DMS 273 (cell line): Measurements from ENCODE around the gene NR3C2.

Source experiments
- DNase-seq: peaks from one replicate; lab custom pipeline; 2025; ENCODE audit not compliant: unreplicated experiment; lab: John Stamatoyannopoulos, UW

Gene NR3C2

DNA sequence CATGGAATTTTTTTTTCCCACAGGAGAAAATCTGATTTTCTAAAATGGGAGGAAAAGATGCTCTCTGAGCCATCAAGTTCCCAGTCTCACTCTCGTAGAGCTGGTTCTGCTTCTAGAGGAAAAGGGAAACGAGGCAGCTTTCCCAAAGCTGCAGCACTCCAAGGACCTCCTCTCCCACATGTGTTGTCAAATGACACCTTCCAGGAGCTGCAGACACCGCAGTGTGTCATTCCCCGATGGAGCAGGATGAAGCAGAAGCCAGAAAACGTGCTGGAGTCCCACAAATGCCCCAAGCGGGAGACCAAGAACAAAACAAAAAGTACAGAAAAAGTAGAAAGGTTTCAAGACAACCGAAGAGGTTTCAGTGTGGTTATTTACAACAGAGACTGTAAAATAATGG is 362.3 kb downstream of the NR3C2 start:
- DNase-seq = no peak

DNA sequence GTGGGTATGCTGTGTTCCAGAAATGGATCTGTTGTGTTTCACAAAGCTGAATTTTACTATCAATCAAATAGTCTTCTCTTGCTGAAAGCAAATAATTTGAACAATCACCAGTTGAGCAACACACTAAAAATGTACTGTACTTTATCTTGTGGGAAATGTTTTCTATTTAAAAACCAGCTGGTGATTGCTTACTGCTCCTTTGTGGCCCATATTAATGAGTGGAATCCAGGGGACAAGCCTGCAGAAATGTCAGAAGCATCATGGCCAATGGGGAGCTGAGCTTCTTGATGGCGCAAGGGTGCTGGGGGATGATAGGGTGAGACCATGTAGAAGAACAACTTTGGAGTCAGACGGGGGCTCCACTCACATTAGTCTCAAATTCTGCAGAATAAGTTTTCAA is 364.2 kb downstream of the NR3C2 start:
- DNase-seq = no peak

DNA sequence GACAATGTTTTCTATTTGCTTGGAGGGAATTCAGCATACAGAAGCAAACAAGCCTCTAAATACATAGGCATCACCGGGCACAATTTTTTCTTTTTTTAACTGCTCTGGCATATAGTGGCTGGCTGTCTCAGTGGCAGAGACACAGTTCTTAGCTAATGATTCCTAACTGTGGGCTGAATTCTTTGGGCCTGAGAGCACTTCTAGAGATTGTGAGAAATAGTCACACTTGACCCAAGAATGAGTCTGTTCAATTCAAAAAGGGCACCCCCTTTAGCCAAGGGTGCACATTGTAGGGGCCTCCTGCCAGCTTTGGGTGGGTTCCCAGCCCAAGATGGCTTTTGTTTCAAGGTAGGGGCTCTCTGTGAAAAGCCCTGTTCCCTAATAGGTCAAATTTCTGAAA is 364.6 kb downstream of the NR3C2 start:
- DNase-seq = no peak

DNA sequence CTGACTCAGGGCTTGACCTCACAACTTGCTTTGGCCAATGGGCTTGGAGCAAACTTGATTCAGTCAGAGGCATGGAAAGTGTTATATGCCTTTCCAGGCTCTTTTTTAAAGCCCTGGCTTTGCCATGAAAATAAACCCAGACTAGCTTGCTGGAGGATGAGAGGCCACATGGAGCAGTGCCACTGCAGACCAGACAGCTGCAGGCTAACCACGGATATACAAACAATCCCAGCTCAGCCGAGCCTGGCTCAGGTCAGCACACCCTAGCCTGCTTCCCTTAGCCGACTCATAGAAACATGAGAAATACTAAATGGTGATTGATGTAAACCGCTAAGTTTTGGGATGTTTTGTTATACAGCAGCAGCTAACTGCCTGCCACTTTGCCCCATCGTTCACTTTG is 365.2 kb downstream of the NR3C2 start:
- no peak for DNase-seq

DNA sequence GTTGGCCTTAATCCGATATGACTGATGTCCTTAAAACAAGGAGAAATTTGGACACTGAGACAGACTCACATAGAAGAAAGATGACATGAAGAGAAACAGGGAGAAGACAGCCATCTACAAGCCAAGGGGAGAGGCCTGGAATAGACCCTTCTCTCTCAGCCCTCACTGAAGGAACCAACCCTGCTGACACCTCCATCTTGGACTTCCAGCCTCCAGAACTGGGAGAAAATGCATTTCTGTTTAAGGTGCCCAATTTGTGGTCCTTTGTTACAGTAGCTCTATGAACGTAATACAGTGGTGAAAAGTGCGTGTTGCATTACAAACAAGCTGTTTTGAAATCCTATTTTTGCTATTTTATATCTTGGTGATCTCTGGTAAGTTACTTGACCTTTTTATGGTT is 366.8 kb downstream of the NR3C2 start:
- no peak for DNase-seq

DNA sequence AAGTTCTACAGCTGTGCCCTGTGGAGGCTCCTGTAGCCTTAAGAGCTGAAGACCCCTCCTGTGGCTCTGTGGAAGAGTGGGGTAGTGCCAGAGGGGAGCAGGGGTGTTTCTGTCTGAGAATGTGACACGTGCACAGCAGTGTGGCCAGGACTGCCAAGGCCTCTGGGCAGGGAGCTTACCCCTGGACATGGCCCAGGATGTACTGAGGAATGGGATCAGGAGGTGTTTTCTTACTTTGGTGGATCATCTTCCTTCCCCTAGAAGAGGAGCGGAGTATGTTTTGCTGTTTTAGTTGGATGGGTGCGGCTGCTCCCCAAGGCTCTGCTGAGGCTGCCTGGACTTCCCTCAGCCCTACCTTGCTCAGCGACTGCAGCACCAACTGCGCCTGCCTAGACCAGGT is 367.8 kb downstream of the NR3C2 start:
- DNase-seq = no peak

DNA sequence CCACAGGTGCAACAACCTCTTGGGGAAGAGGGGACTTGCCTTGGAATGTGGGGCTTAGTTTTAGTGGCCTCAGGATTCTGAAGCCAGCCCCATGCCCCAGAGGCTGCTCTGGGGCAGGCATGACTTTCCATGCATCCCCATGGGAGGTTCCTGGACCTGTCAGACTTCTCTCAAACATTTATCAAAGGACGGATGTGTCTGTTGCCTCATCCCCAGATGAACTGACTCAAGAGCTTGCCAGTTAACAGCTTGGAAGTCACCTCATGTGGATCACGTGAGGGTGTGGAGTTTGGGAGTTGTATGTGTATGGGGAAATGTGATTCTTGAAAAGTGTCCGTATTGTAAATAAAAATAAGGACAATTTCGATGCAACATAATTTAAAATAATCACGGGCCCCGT is 368.9 kb downstream of the NR3C2 start:
- DNase-seq = no peak

DNA sequence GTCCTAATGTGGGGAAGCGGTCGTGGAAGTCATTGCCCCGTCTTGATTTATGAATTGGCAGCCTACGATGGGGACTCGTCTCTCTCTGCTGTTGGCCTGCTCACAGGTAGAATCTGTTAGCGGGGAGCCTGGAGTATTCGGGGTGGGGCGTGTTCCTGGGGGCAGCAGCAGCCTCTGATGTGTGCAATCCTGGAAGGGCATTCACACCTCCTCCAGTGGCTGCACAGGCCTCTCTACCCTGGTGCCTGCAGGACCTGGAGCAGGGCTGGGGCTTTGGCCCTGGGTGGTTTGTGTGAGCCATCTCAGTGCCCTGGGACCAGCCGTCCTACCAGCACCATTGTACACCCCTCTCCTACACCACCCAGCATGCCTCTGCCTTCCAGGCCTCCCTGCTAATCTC is 369.4 kb downstream of the NR3C2 start:
- no peak for DNase-seq

DNA sequence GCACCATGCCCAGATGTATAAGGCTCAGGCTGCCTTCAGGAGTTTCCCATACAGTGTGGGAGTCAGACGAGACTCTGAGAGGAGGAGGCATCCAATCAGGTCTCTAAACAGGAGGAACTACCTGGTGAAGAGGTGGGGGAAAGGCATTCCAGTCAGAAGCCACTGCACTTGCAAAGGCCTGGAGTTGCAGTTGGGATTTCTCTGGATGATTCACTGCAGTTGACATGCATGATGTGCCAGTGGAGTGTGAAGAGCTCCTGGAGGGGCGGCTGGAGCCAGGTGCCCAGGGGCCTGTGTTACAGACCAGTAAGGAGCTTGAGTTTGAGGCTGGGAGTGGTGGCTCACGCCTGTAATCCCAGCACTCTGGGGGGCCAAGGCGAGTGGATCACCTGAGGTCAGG is 371.2 kb downstream of the NR3C2 start:
- DNase-seq = no peak

DNA sequence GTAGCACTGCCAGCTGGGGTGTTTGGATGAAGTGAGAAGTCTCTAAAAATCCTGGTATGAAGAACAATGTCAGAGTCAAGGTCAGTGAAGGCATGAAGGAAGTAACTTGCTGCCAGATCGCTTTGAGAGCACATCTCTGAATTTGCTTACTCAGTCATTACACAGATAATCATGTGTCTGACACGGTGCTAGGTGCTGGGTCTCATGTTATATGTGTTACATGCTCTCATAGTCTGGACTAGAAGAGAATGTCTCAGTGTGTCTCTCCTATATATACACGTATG is 372.4 kb downstream of the NR3C2 start:
- DNase-seq = no peak

DNA sequence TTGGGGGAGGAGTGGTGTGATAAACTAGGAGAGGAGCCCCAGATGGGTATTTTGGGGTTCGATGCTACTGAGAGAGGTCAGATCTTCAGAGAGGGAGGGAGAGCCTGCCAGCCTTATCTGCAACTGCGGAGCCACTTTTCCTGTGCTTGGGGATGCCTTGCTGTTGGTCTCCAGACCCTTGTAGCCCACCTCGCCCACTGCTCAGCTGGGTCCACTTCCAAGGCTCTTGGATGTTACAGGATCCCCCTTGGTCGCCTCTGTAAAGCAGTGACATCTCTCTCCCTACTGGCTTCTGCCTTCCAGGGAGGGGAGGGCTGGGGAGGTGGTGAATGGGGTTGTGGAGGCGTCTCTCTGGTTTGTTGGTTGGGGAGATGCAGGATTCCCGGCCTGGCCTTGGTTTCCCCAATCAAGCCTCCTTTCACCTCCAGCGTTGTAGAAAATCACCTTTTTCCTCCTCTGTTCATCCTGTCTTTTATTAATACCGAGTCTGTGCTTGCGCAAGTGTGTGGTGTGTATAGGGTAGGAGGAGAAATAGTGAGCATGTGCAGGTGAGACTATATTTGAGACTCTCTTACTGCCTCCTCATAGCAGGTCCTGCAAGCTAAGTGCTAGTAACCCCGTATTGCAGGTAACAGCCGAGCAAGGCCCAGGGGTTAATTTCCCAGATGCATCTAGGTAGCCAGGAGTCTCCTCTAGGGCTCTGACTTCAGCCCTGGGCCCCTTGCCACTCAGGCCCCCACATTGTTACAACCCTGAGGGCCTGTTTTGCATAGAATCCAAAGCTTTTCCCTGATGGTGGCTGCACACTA is 372.9 kb downstream of the NR3C2 start:
- no peak for DNase-seq

DNA sequence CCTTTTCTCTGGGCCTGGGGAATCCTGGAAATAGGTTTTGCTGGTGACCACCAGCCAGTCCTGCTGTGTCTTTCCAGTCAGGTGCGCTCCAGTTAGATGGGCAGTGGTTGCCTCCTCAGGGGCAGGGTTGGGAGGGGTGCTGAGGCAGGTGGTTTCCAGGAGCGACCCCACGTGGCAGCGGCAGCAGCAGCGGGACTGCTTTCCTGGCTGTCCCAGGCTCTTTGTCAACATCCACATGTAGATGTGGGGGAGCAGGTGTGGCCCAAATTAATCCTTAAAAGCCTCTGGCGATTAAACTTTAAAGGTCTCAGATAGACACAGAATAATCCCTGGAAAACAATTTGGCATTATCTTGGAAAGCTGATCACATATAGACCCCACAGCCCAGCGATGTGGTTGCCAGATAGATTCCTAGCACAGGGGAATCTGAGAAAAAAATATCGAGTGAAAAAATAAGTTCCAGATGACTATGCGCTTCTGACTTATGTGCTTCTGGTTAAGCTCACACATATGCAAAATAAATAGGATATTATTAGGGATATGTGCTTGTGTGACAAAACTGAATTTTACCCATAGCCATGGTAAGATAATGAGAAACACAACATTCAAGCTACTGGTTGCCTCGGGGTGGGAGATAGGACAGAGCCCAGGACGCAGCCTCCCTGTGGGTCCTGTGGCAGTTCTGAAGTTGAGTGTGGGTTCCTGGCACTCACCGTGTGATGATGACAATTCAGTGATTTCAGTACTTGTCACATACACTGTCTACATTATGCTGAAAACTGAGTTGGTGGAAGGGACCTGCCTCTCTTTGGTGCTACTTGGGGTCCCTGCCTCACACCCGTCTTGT is 373.9 kb downstream of the NR3C2 start:
- no peak for DNase-seq

DNA sequence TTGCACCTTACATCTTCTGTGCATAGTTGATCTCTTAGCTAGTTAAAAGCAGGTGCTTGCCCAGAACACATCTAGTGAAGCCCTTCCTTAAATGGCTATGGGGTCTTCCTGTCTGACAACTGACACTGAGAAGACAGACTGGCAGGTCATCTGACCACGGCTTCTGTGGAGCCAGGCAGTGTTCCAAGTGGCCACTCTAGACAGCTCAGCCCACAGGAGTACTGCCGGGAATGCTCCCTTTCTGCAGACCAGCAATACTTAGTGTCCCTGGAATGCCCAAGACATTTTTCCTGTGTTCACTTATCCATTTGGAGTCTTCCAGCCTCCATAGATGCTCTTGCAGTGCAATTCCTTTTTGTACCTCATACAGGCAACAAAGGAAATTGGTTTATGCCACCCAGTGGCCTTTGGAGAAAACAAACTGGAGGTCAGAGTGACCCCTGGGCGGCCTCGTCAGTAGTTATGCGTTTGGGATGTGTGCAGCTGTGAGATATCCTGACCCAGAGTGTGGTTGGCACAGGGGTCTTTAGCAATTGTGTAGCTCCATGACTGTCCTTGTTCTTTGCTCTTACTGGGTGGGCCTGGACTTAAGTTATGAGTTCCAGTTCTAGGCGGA is 374.8 kb downstream of the NR3C2 start:
- no peak for DNase-seq

DNA sequence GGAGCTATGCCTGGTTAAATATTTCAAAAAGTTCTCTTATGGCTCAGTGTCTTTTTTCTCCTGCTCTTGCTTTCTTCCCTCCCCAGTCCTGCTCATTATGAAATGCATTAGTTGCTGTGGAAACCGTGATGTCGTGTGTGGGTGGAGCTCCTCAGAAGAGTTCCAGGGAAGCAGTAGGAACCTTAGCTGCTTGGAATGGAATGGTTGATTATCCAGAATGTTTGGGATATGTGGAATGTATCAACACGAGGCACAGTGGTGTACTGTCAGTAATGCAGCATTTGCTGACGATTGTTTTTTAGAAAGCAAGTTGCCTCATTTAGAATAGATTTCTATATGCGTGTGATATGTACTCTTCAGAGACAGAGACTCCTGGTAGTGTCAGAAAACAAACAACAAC is 377.1 kb downstream of the NR3C2 start:
- no peak for DNase-seq

DNA sequence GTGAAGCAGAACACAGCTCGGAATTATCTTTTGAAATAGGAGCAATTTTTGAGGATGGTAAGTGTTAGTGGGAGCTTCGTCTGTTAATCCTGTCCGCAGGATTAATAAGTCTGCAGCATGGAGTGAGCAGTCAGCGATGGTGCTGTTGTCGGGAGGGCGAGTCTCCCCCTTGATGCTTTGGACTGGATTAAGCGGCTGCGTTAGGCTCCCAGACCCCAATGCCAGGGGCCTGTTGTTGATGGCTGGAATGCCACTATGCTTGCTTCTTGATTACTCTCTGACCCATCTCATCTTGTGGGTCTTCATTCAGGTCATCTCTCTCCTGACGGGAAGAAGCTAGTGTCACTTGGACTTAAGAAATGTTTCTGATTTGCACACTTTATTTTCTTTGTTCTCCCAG is 377.8 kb downstream of the NR3C2 start:
- no peak for DNase-seq

DNA sequence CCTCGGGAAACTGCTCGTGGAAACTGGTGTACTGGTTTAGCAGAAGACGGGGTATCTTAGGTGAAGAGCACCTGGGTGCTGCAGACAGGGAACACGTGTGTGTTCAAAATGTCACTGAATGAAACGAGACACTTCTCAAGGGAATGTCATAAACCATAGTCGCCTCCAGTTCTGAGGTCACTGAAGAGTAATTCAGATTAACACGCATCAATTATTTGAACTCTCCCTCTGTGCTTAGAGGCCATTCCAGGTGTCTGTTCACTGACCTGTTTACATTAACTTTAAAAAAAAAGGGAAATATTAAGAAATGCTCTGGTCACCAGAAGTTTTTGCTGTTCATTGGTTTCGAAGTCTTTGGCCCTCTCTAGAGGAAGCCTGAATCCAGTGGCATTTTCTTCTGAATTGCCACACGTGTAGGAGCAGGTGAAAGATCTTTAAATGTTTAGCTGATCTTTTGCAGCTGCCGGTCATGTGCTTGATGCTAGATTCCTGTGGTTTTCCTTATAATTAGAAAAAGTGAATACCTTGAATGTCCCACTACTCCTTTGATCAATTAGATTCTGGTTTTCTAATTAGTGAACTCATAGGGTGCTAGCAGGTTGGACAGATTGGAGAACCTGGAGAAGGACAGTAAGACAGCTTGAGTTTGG is 379.8 kb downstream of the NR3C2 start:
- no peak for DNase-seq

DNA sequence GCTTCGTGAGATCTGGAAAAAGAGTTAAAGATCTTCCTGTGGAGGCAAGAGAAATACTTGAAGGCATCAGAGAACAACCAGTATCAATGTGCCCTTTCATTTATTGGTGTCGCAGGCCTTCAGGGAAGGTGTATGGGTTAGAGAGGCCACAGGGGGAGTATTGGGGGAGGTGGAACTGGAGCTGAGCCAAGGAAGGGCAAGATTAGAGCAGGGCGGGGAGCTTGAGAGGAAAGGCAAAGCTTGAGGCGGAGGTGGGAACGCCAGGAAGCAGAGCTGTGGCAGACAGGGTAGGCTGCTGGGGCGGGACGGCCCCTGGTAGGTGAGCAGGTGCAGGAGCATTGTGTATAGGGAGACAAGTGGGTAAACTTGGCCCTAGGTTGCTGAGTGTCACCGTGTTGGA is 380.4 kb downstream of the NR3C2 start:
- no peak for DNase-seq

DNA sequence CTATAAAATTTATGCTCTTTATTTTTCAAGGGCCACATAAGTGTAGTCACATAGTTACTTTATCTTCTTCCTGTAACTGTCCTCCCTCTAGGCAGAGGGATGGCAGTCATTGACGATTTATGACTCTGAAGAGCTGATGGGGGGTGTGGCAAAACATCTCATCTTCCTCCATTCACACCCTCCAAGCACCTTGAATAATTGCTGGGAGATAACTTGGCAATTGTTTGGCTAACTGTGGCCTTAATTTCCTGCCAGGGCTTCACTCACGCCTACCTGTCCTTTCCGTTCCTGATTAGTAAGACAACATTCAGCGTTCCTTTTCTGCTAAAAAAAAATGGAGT is 381.1 kb downstream of the NR3C2 start:
- DNase-seq = no peak

DNA sequence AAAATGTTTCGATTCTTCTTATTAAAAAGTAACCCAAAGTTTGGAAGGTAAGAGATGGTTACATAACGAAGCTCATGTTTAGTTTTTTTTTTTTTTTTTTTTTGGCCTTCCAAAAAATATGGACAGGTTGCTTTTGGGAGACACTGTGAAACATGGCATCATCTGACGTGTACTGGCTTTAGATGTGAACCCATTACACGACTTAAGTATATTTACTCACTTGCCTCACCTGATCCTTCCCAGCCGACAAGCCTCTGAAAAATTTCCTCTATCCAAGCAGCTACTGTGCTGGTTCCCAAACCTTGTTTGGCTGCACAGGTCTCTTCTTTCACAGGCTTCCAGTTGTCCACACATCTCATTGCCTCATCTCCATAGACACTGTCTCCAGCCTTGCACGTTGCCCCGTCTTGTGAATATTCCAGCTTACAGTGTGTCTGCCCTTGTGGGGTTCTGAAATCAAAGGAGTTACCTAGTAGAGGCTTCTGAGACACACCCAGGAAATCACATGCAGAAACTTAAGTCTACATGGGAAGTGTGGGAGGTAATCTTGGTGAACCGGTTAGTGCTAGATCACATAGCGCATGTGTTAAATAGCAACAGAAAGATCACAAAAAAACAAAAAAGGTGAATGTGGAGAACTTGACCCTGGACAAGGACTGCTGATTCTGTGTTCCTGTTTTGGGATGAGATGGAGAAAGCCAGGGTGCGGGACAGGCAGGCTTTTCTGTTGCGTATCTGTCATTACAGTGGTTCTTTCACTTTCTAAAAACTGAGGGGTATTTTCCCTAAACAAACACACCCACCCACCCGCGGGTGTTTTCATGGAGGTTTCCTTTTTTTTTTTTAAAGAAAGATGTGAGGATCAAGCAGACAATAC is 381.7 kb downstream of the NR3C2 start:
- no peak for DNase-seq

DNA sequence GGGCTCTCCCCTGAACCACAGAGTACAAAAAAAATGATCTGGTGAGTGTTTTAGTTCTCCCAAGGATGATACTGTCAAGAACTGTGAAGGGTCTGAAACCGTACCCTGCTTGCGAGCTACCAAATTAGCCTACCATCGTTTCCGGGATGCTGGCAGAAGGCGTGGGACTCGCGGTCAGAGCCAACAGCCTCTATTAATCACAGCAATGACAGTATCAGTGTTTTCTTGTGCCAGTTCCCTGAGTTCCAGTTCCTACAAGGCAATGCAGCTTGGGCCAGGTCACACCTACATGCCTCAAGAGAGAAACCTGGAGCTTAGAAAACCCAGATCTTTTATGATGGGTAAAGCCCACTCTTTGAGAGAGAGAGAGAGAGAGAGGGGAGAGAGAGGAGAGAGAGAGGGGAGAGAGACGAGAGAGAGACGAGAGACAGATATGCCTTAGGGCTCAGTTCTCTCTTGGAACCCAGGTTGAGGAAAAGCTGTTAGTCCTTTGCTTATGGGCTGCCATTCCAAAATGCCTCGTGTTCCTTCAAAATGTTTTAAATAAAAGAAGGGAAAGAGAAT is 382.5 kb downstream of the NR3C2 start:
- DNase-seq = no peak
